Panc1 (cell line): ENCODE data around the gene EFNA5. TPM values are rescaled to one million over a fixed set of nuclear protein-coding genes. Genes with fewer than 3 reads are reported as not detected.

ENCODE experiments used
- ATAC-seq: fragments of 200-7000 bp; cut with Tn5 transposase; 2 replicates; pipeline ENCODE4 v1.9.1; 2020; ENCODE audit warnings: mild to moderate bottlenecking, moderate library complexity
- BruUV-seq: library from RNA; stranded (reverse); fragments of 400-500 nt; replicated peaks from 2 replicates; lab custom pipeline; 2021; lab: Mats Ljungman, UMichigan
- CTCF ChIA-PET: fragments of 300-600 bp; sonication (Branson Sonifier 250); formaldehyde crosslinking; loops from one replicate; lab custom pipeline; 2022; ENCODE audit warnings: antibody characterized with exemption; lab: Charles Lee
- POLR2A ChIA-PET: fragments of 300-600 bp; sonication (Branson Sonifier 250); formaldehyde crosslinking; loops from one replicate; lab custom pipeline; 2022; ENCODE audit warnings: antibody characterized with exemption; lab: Charles Lee
- DNase-seq: peaks from one replicate; pipeline ENCODE4 v3.0.0-alpha.2; 2010; ENCODE audit warnings: low read depth, low spot score
- H3K27ac ChIP-seq: 2 replicates; pipeline ENCODE4 v1.5.1; 2011; ENCODE audit warnings: mild to moderate bottlenecking, low read length, inconsistent platforms
- H3K27me3 ChIP-seq: fragments of 200-500 bp; sonication (Bioruptor generic); 2 replicates; pipeline ENCODE4 v1.6.0; 2014; ENCODE audit warnings: low read length, inconsistent platforms; ENCODE audit not compliant: control insufficient read depth, insufficient read depth
- H3K36me3 ChIP-seq: fragments of 200-500 bp; sonication (Bioruptor generic); 2 replicates; pipeline ENCODE4 v1.5.1; 2014; ENCODE audit warnings: inconsistent platforms, mild to moderate bottlenecking, low read length, moderate library complexity; ENCODE audit not compliant: control insufficient read depth, insufficient read depth
- H3K4me1 ChIP-seq: 2 replicates; pipeline ENCODE4 v1.5.1; 2011; ENCODE audit warnings: inconsistent platforms, mild to moderate bottlenecking, low read length, moderate library complexity; ENCODE audit not compliant: control insufficient read depth, insufficient read depth
- H3K4me3 ChIP-seq, 2 experiments: 2 replicates each; pipeline ENCODE4 v1.5.1; 2011 to 2012; ENCODE audit warnings: low read depth in 2 of 2, low read length in 2 of 2, mild to moderate bottlenecking in 2 of 2, inconsistent platforms in 1 of 2, moderate library complexity in 1 of 2
- H3K9me3 ChIP-seq: fragments of 200-500 bp; sonication (Bioruptor generic); 2 replicates; pipeline ENCODE4 v1.5.1; 2014; ENCODE audit warnings: low read depth, mild to moderate bottlenecking, inconsistent platforms, low read length, moderate library complexity; ENCODE audit not compliant: control insufficient read depth, insufficient read depth
- CTCF ChIP-seq: fragments of 450-650 bp; IDR thresholded peaks from 2 replicates; pipeline ENCODE4 v1.5.1; 2017; ENCODE audit warnings: mild to moderate bottlenecking
- POLR2AphosphoS5 ChIP-seq: IDR thresholded peaks from 2 replicates; pipeline ENCODE4 v1.6.1; 2012; ENCODE audit warnings: mild to moderate bottlenecking, low read depth, low read length, moderate library complexity
- SIN3A ChIP-seq: IDR thresholded peaks from 2 replicates; pipeline ENCODE4 v1.6.1; 2012; ENCODE audit warnings: low read depth, mild to moderate bottlenecking, low read length, moderate library complexity, borderline replicate concordance; ENCODE audit not compliant: insufficient read depth
- TCF7L2 ChIP-seq: IDR thresholded peaks from 2 replicates; pipeline ENCODE4 v1.6.1; 2011; ENCODE audit warnings: mild to moderate bottlenecking, low read depth, low read length, inconsistent platforms
- in situ Hi-C: cut with HindIII; loops from 2 replicates; pipeline ENCODE4 v1.10.0; 2016; ENCODE audit warnings: low sequenced_read_pairs, low pct_unique_long_range_greater_than_20kb
- intact Hi-C: fragments of 100-400 bp; cut with micrococcal nuclease; formaldehyde crosslinking; loops from one replicate; pipeline ENCODE4 v1.10.0; 2022; ENCODE audit not compliant: unreplicated experiment
- total RNA-seq: library from RNA; stranded (reverse); gene quantifications from one replicate; pipeline ENCODE4 v1.2.1, GENCODE V29; 2021; ENCODE audit not compliant: unreplicated experiment
- TF ChIP-seq, protein P1 (sequence below), 2 experiments: IDR thresholded peaks; 2 replicates each; pipeline ENCODE4 v1.6.1; 2011 to 2012; ENCODE audit warnings: low read depth in 2 of 2, control low read depth in 1 of 2, low read length in 1 of 2, mild to moderate bottlenecking in 1 of 2, moderate library complexity in 1 of 2; ENCODE audit not compliant: insufficient read depth in 1 of 2

The EFNA5 gene
- total RNA-seq, 1 experiment from 2014 or later, result 30.5 TPM

DNA sequence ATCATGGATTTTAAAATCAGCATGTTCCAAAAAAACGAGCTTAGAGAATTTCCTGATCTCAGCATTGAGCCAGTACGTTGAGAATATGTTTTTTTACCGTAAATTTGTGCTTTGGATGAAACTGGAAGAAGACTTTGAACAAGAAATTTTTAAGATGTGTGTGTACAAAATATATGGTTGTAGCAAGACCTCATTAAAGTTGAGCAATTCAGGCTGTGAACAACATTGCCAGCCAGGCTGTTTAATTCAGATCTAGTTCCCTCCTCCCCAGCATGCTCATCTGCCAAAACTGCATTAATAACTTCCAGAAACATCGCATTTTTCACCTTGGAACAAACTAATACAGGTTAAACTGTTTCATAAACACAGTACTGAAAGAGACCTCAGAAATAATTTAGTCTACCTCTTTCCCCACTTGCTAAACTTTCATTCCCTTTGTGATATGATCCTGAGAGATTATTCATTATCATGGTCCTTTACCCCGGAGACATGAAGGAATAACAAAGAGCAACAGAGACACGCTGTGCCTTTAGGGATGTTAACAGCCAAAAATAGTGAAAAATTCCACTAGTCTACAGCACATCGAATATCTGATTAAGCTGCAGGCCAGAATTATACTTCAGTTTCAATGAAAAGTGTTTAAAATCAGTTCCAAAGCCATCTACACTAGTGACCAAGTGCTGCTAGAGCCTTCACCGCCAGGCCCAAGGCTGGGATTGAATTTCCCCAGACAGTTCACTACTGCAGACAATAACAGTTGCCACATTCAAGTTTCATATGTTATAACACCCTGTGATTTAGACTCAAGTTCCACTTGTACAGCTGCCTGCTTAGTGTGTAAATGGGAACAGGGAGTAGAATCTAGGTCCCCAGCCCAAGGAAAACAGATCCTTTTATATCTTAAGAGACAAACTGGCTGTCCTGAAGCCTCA lies 89.6 kb downstream of the EFNA5 start:
- in situ Hi-C loops, result no loop called here
- intact Hi-C loops, result no loop called here
- Histone ChIP-seq H3K4me1 (peaks cover 19% of the 10 kb centered on the region), H3K27me3 (no peaks in the 10 kb centered on the region), H3K27ac (no peak overlapping the region), H3K36me3 (no peaks in the 10 kb centered on the region), H3K9me3 (no peaks in the 10 kb centered on the region), H3K4me3 (no peak overlapping the region)
- ChIA-PET CTCF (interaction anchor here (1.0 kb wide), 1 partner anchor 9 kb away, joined by 4 read pairs; no protein-coding TSS in a partner anchor), POLR2A (interaction anchor here (0.6 kb wide), 1 partner anchor 66 kb away, joined by 3 read pairs; no protein-coding TSS in a partner anchor)
- no peak for ATAC-seq
- TF ChIP-seq SIN3A, result no peak
- no peak for TF ChIP-seq TCF7L2
- TF ChIP-seq, protein P1, sequence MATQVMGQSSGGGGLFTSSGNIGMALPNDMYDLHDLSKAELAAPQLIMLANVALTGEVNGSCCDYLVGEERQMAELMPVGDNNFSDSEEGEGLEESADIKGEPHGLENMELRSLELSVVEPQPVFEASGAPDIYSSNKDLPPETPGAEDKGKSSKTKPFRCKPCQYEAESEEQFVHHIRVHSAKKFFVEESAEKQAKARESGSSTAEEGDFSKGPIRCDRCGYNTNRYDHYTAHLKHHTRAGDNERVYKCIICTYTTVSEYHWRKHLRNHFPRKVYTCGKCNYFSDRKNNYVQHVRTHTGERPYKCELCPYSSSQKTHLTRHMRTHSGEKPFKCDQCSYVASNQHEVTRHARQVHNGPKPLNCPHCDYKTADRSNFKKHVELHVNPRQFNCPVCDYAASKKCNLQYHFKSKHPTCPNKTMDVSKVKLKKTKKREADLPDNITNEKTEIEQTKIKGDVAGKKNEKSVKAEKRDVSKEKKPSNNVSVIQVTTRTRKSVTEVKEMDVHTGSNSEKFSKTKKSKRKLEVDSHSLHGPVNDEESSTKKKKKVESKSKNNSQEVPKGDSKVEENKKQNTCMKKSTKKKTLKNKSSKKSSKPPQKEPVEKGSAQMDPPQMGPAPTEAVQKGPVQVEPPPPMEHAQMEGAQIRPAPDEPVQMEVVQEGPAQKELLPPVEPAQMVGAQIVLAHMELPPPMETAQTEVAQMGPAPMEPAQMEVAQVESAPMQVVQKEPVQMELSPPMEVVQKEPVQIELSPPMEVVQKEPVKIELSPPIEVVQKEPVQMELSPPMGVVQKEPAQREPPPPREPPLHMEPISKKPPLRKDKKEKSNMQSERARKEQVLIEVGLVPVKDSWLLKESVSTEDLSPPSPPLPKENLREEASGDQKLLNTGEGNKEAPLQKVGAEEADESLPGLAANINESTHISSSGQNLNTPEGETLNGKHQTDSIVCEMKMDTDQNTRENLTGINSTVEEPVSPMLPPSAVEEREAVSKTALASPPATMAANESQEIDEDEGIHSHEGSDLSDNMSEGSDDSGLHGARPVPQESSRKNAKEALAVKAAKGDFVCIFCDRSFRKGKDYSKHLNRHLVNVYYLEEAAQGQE (IDR thresholded peaks at IDR 0.05; ENCODE audit: insufficient read depth in 1 of 2, low read depth in 2 of 2, low read length in 1 of 2), result no peak
- no peak for TF ChIP-seq POLR2AphosphoS5
- TF ChIP-seq CTCF, result no peak
- no peak for DNase-seq
- no TSS peak for BruUV-seq

DNA sequence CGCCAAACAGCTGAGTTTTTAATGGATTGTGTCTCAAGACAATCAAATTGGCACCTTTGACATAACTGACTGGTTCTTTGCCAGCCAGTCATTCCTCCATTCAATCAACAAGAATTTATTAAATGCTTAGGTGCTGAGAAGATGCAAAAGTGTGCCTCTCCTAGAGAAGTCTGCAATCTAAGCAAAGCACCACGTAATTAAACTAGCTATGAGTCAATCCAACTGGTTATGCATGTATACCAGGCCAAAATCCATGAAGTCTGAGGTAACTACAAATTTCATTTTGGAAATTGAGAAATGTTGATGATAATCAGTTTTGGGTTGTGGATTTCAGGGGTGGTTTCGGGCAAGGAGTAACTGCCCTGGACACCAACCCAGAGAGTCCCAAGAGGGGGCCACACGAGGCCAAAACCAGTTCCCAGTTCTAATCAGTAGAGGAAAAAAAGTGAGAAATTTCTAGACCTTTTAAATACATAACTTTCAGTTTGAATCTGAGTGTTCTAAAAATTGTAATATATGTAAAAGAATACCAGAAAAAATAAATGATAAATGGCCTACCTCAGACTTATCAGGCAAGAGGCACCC lies 92.6 kb downstream of the EFNA5 start:
- Histone ChIP-seq H3K36me3 (no peaks in the 10 kb centered on the region), H3K27ac (no peak overlapping the region), H3K4me1 (peaks cover 36% of the 10 kb centered on the region), H3K4me3 (no peak overlapping the region), H3K27me3 (no peaks in the 10 kb centered on the region), H3K9me3 (no peaks in the 10 kb centered on the region)
- no peak for TF ChIP-seq SIN3A
- TF ChIP-seq, protein P1 (IDR thresholded peaks at IDR 0.05; ENCODE audit: insufficient read depth in 1 of 2, low read depth in 2 of 2, low read length in 1 of 2), result no peak
- DNase-seq (no peak), ATAC-seq (no peak)
- intact Hi-C loops, result loop anchor here (10.0 kb wide), 1 partner anchor 473 kb away; no protein-coding TSS in a partner anchor
- BruUV-seq, result no TSS peak
- in situ Hi-C loops, result no loop called here
- CTCF ChIA-PET, result no interaction called here
- POLR2A ChIA-PET, result no interaction called here
